Skeletal muscle satellite cell (primary cell): ENCODE results near the gene ARF6.
A peak's percentile ranks its signal among the peaks of the same experiment; 100 is the strongest.
"Not testable (repeated sequence)": the region's sequence is repeated elsewhere in the genome, so short reads cannot be mapped to it uniquely, and the experiment has no call there.

ENCODE experiments used
- H3K27me3 ChIP-seq: 2 replicates; pipeline ENCODE4 v1.7.0; 2013; ENCODE audit warnings: low read length; ENCODE audit not compliant: control insufficient read depth, insufficient read depth
- H3K36me3 ChIP-seq: 2 replicates; pipeline ENCODE4 v1.7.0; 2013; ENCODE audit warnings: mild to moderate bottlenecking, control low read depth, low read length; ENCODE audit not compliant: insufficient read depth
- H3K4me1 ChIP-seq: 2 replicates; pipeline ENCODE4 v1.7.0; 2013; ENCODE audit warnings: low read length; ENCODE audit not compliant: control insufficient read depth, insufficient read depth
- H3K4me2 ChIP-seq: 2 replicates; pipeline ENCODE4 v1.7.0; 2013; ENCODE audit warnings: mild to moderate bottlenecking, low read length
- H3K4me3 ChIP-seq: 2 replicates; pipeline ENCODE4 v1.7.0; 2013; ENCODE audit warnings: low read length
- H3K9ac ChIP-seq: 2 replicates; pipeline ENCODE4 v1.7.0; 2013; ENCODE audit warnings: mild to moderate bottlenecking, low read depth, low read length, moderate library complexity
- H3K9me3 ChIP-seq: replicated peaks from 2 replicates; pipeline ENCODE4 v1.7.0; 2013; ENCODE audit warnings: mild to moderate bottlenecking, control low read depth, low read length

ARF6 gene

GRCh38 chr14:49933704-49934103, 40.8 kb downstream of the ARF6 start:
- Histone ChIP-seq H3K4me2 (no peak overlapping the region), H3K36me3 (no peaks in the 10 kb centered on the region), H3K9ac (no peak overlapping the region), H3K4me1 (no peaks in the 10 kb centered on the region), H3K4me3 (no peak overlapping the region), H3K9me3 (no peaks in the 10 kb centered on the region), H3K27me3 (no peaks in the 10 kb centered on the region)

- Histone ChIP-seq H3K4me2 (no peak overlapping the region), H3K4me1 (no peaks in the 10 kb centered on the region)
These were observed 41.8 kb downstream of the ARF6 start for GRCh38 chr14:49934646-49935045.

GRCh38 chr14:49935526-49935925, 42.6 kb downstream of the ARF6 start:
- Histone ChIP-seq H3K4me3 (no peak overlapping the region), H3K4me2 (no peak overlapping the region), H3K4me1 (no peaks in the 10 kb centered on the region), H3K27me3 (no peaks in the 10 kb centered on the region), H3K36me3 (no peaks in the 10 kb centered on the region), H3K9me3 (no peaks in the 10 kb centered on the region), H3K9ac (no peak overlapping the region)

More at GRCh38 chr14:49934646-49935045, 41.8 kb downstream of the ARF6 start:
- Histone ChIP-seq H3K9me3 (no peaks in the 10 kb centered on the region), H3K36me3 (no peaks in the 10 kb centered on the region), H3K9ac (no peak overlapping the region), H3K4me3 (no peak overlapping the region), H3K27me3 (no peaks in the 10 kb centered on the region)

- not testable (repeated sequence) for H3K4me3 ChIP-seq, H3K9me3 ChIP-seq, H3K27me3 ChIP-seq, H3K9ac ChIP-seq, H3K36me3 ChIP-seq, H3K4me1 ChIP-seq, H3K4me2 ChIP-seq
These were observed 43.4 kb downstream of the ARF6 start for GRCh38 chr14:49936246-49936645.

- H3K36me3 ChIP-seq, H3K4me2 ChIP-seq, H3K9ac ChIP-seq, H3K4me3 ChIP-seq, H3K27me3 ChIP-seq, H3K4me1 ChIP-seq, H3K9me3 ChIP-seq: not testable (repeated sequence)
These were observed 44.0 kb downstream of the ARF6 start for GRCh38 chr14:49936882-49937281.

- H3K27me3 ChIP-seq, H3K9me3 ChIP-seq, H3K4me1 ChIP-seq, H3K36me3 ChIP-seq, H3K9ac ChIP-seq, H3K4me3 ChIP-seq, H3K4me2 ChIP-seq: not testable (repeated sequence)
These were observed 46.3 kb downstream of the ARF6 start for GRCh38 chr14:49939215-49939614.

GRCh38 chr14:49939884-49940510, 47.1 kb downstream of the ARF6 start:
- H3K27me3 ChIP-seq = no peaks in the 10 kb centered on the region
- no peaks in the 10 kb centered on the region for H3K9me3 ChIP-seq
- no peaks in the 10 kb centered on the region for H3K36me3 ChIP-seq
- H3K4me3 ChIP-seq = no peak overlapping the region
- H3K4me2 ChIP-seq = no peak overlapping the region
- H3K9ac ChIP-seq = no peak overlapping the region
- H3K4me1 ChIP-seq = peaks cover 4% of the 10 kb centered on the region

GRCh38 chr14:49940808-49941421, 48.0 kb downstream of the ARF6 start:
- Histone ChIP-seq H3K4me2 (no peak overlapping the region), H3K9me3 (no peaks in the 10 kb centered on the region), H3K4me3 (no peak overlapping the region), H3K27me3 (no peaks in the 10 kb centered on the region), H3K36me3 (no peaks in the 10 kb centered on the region), H3K9ac (peak overlapping the region; percentile 0), H3K4me1 (peaks cover 4% of the 10 kb centered on the region)

GRCh38 chr14:49942090-49942489, 49.2 kb downstream of the ARF6 start:
- H3K4me2 ChIP-seq = no peak overlapping the region
- H3K4me1 ChIP-seq = peaks cover 14% of the 10 kb centered on the region
- no peak overlapping the region for H3K9ac ChIP-seq
- no peak overlapping the region for H3K4me3 ChIP-seq
- no peaks in the 10 kb centered on the region for H3K36me3 ChIP-seq
- no peaks in the 10 kb centered on the region for H3K27me3 ChIP-seq
- no peaks in the 10 kb centered on the region for H3K9me3 ChIP-seq

- Histone ChIP-seq H3K27me3 (no peaks in the 10 kb centered on the region), H3K4me2 (no peak overlapping the region), H3K9me3 (no peaks in the 10 kb centered on the region), H3K4me1 (peaks cover 14% of the 10 kb centered on the region), H3K4me3 (no peak overlapping the region), H3K36me3 (no peaks in the 10 kb centered on the region), H3K9ac (no peak overlapping the region)
These were observed 51.6 kb downstream of the ARF6 start for GRCh38 chr14:49944501-49944900.

GRCh38 chr14:49945448-49946319, 52.8 kb downstream of the ARF6 start:
- Histone ChIP-seq H3K4me2 (no peak overlapping the region), H3K4me3 (no peak overlapping the region), H3K9ac (no peak overlapping the region), H3K27me3 (no peaks in the 10 kb centered on the region), H3K9me3 (no peaks in the 10 kb centered on the region), H3K36me3 (no peaks in the 10 kb centered on the region), H3K4me1 (peaks cover 15% of the 10 kb centered on the region)
